HCT116 (cell line): ENCODE measurements around the gene BICD1. TPM values are rescaled to one million over a fixed set of nuclear protein-coding genes. Genes with fewer than 3 reads are reported as not detected.

ENCODE experiments used
- ATAC-seq: fragments of 200-7000 bp; cut with Tn5 transposase; 2 replicates; pipeline ENCODE4 v1.9.1; 2020; ENCODE audit warnings: mild to moderate bottlenecking, moderate library complexity
- BruUV-seq: library from RNA; stranded (reverse); fragments of 400-500 nt; replicated peaks from 2 replicates; lab custom pipeline; 2021; lab: Mats Ljungman, UMichigan
- CTCF ChIA-PET: fragments of 300-600 bp; sonication (Branson Sonifier 250); formaldehyde crosslinking; loops from one replicate; lab custom pipeline; 2021; ENCODE audit warnings: antibody characterized with exemption; lab: Charles Lee
- POLR2A ChIA-PET: fragments of 300-600, 350-600 bp; sonication (Branson Sonifier 250); formaldehyde crosslinking; loops from one replicate; lab custom pipeline; 2021; ENCODE audit warnings: antibody characterized with exemption; lab: Charles Lee
- RAD21 ChIA-PET, 2 experiments: fragments of 300-600 bp; sonication (Branson Sonifier 250); formaldehyde crosslinking; loops; one replicate each; lab custom pipeline; 2023; ENCODE audit warnings: low total read pairs in 2 of 2; ENCODE audit not compliant: uncharacterized antibody in 2 of 2, unreplicated experiment in 2 of 2, low non-redundant PET in 1 of 2; lab: Charles Lee
- DNase-seq: peaks from one replicate; pipeline ENCODE4 v3.0.0-alpha.2; 2010; ENCODE audit warnings: low read depth, low spot score
- H2AFZ ChIP-seq: fragments of 200-600 bp; shearing (Covaris generic), sonication (generic); 2 replicates; pipeline ENCODE4 v1.6.1; 2017; ENCODE audit warnings: low read depth, mixed run types, mixed read lengths, antibody characterized with exemption, low read length; ENCODE audit not compliant: poor library complexity, severe bottlenecking
- H3K27ac ChIP-seq: 2 replicates; pipeline ENCODE4 v1.5.1; 2012; ENCODE audit warnings: low read depth, low read length
- H3K27me3 ChIP-seq: fragments of 200-600 bp; sonication (generic); 2 replicates; pipeline ENCODE4 v1.6.1; 2016; ENCODE audit warnings: mixed run types, low read length, mixed read lengths; ENCODE audit not compliant: insufficient read depth
- H3K36me3 ChIP-seq, 2 experiments: fragments of 200-500 bp in 1 of 2; fragments of 200-600 bp in 1 of 2; sonication (Bioruptor generic) in 1 of 2; sonication (generic) in 1 of 2; 2 replicates each; pipeline versions ENCODE4 v1.5.1 to v1.6.1; 2014 to 2016; ENCODE audit warnings: low read length in 2 of 2, inconsistent platforms in 1 of 2, mixed read lengths in 1 of 2, mixed run types in 1 of 2; ENCODE audit not compliant: insufficient read depth in 2 of 2, control insufficient read depth in 1 of 2
- H3K4me1 ChIP-seq, 2 experiments: fragments of 200-600 bp in 1 of 2; sonication (generic) in 1 of 2; 2 replicates each; pipeline versions ENCODE4 v1.5.1 to v1.6.1; 2012 to 2017; ENCODE audit warnings: low read length in 2 of 2, inconsistent platforms in 1 of 2, mild to moderate bottlenecking in 1 of 2, mixed read lengths in 1 of 2, mixed run types in 1 of 2, moderate library complexity in 1 of 2; ENCODE audit not compliant: insufficient read depth in 2 of 2, control insufficient read depth in 1 of 2
- H3K4me2 ChIP-seq: fragments of 200-600 bp; sonication (generic); 2 replicates; pipeline ENCODE4 v1.6.1; 2017; ENCODE audit warnings: mixed run types, low read length, mixed read lengths
- H3K4me3 ChIP-seq, 2 experiments: fragments of 200-600 bp in 1 of 2; sonication (generic) in 1 of 2; replicated peaks in 1 of 2; 2 replicates each; pipeline ENCODE4 v1.5.1; 2011 to 2016; ENCODE audit warnings: low read length in 2 of 2, control low read depth in 1 of 2, low read depth in 1 of 2, mild to moderate bottlenecking in 1 of 2, mixed read lengths in 1 of 2, mixed run types in 1 of 2
- H3K79me2 ChIP-seq: fragments of 200-600 bp; sonication (generic); 2 replicates; pipeline ENCODE4 v1.6.1; 2017; ENCODE audit warnings: mild to moderate bottlenecking, mixed run types, low read length, moderate library complexity, mixed read lengths; ENCODE audit not compliant: insufficient read depth
- H3K9ac ChIP-seq: fragments of 200-600 bp; sonication (generic); 2 replicates; pipeline ENCODE4 v1.6.1; 2016; ENCODE audit warnings: low read length, mixed read lengths
- H3K9me2 ChIP-seq: fragments of 200-600 bp; sonication (generic), shearing (Covaris generic); 2 replicates; pipeline ENCODE4 v1.6.1; 2017; ENCODE audit warnings: mixed run types, mild to moderate bottlenecking, moderate library complexity; ENCODE audit not compliant: insufficient read depth
- H3K9me3 ChIP-seq, 2 experiments: fragments of 200-500 bp in 1 of 2; fragments of 200-600 bp in 1 of 2; sonication (Bioruptor generic) in 1 of 2; sonication (generic) in 1 of 2; 2 replicates each; pipeline ENCODE4 v1.6.1; 2014 to 2017; ENCODE audit warnings: low read length in 2 of 2, mixed read lengths in 2 of 2, inconsistent platforms in 1 of 2, low read depth in 1 of 2, mild to moderate bottlenecking in 1 of 2, mixed run types in 1 of 2, moderate library complexity in 1 of 2; ENCODE audit not compliant: control insufficient read depth in 1 of 2, insufficient read depth in 1 of 2
- H4K20me1 ChIP-seq: fragments of 200-600 bp; sonication (generic), shearing (Covaris generic); 2 replicates; pipeline ENCODE4 v1.6.1; 2017; ENCODE audit warnings: mixed run types, mild to moderate bottlenecking, moderate library complexity; ENCODE audit not compliant: insufficient read depth
- CBX3 ChIP-seq: IDR thresholded peaks from 2 replicates; pipeline ENCODE4 v1.6.1; 2012; ENCODE audit warnings: low read depth
- ELF1 ChIP-seq: IDR thresholded peaks from 2 replicates; pipeline ENCODE4 v1.6.1; 2012; ENCODE audit warnings: low read depth, borderline replicate concordance
- EZH2 ChIP-seq: fragments of 200-600 bp; sonication (generic); IDR thresholded peaks from 2 replicates; pipeline ENCODE4 v1.6.1; 2017; ENCODE audit warnings: antibody characterized with exemption, mixed run types
- EZH2phosphoT487 ChIP-seq: fragments of 200-600 bp; IDR thresholded peaks from 2 replicates; pipeline ENCODE4 v1.6.1; 2018; ENCODE audit warnings: antibody characterized with exemption, borderline replicate concordance
- POLR2A ChIP-seq: IDR thresholded peaks from 2 replicates; pipeline ENCODE4 v1.7.0; 2011; ENCODE audit warnings: borderline replicate concordance; ENCODE audit not compliant: insufficient read depth, insufficient read length; ENCODE audit errors: extremely low read depth
- POLR2AphosphoS5 ChIP-seq: IDR thresholded peaks from 2 replicates; pipeline ENCODE4 v1.6.1; 2011; ENCODE audit warnings: mild to moderate bottlenecking, low read depth, low read length, moderate library complexity
- RAD21 ChIP-seq: IDR thresholded peaks from 2 replicates; pipeline ENCODE4 v1.6.1; 2012; ENCODE audit warnings: low read depth, mild to moderate bottlenecking
- SIN3A ChIP-seq: IDR thresholded peaks from 2 replicates; pipeline ENCODE4 v1.6.1; 2012; ENCODE audit warnings: low read depth
- SP1 ChIP-seq: IDR thresholded peaks from 2 replicates; pipeline ENCODE4 v1.6.1; 2012; ENCODE audit warnings: low read depth
- ZFX ChIP-seq: fragments of 450-650 bp; IDR thresholded peaks from 2 replicates; pipeline ENCODE4 v1.6.1; 2017
- ZNF274 ChIP-seq: fragments of 200-500 bp; sonication (Bioruptor generic); IDR thresholded peaks from 2 replicates; pipeline ENCODE4 v1.6.1; 2014; ENCODE audit warnings: mild to moderate bottlenecking, low read depth, low read length, inconsistent platforms
- intact Hi-C: fragments of 100-400 bp; cut with micrococcal nuclease; formaldehyde crosslinking; loops from 2 replicates; pipeline ENCODE4 v1.10.0; 2022
- total RNA-seq: library from RNA; stranded (reverse); gene quantifications from one replicate; pipeline ENCODE4 v1.2.1, GENCODE V29; 2021; ENCODE audit not compliant: unreplicated experiment
- TF ChIP-seq, protein P1 (sequence below): IDR thresholded peaks from 2 replicates; pipeline ENCODE4 v1.6.1; 2012; ENCODE audit warnings: low read depth
- TF ChIP-seq, protein P2 (sequence below): IDR thresholded peaks from 2 replicates; pipeline ENCODE4 v1.6.1; 2011; ENCODE audit warnings: mild to moderate bottlenecking, low read length, moderate library complexity; ENCODE audit not compliant: insufficient replicate concordance; ENCODE audit errors: extremely low read depth
- TF ChIP-seq, protein P3 (sequence below): IDR thresholded peaks from 2 replicates; pipeline ENCODE4 v1.6.1; 2012

BICD1 gene
- total RNA-seq, 1 experiment from 2014 or later, result 32.5 TPM

DNA sequence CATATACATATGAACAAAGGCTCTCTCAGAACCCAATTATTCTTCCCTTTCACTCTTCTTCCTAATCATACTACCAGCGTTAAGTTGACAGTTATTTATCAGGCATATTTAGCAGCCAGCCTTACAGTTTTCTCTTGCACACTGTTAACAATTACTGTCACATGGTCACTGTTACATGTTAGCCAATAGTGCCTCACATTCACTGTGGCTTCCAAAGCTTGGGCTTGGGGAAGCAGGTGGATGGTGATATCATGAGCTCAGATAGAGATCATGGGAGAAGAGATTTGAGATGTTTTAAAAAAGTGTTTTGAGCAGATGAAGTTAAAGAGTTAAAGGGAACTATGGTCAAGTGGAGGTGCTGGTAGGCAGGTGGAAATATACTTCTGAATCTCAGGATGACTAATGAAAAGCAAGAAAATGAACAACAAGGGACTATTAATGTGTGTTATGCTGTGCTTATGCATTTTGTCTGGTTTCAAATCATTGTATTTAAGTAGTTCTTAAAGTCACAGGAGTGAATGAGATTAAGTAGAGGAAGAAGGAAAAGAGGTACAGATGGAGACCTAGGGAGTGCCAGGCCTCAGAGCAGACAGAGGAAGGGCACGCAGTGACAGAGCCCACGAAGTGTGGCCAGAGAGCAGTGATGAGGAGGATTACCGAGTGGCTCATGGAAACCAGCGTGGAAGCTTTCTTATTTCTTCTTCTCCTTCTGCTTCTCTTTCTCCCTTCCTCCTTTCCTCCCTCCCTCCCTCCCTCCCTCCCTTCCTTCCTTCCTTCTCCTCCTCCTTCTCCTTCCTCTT, 39.6 kb downstream of the BICD1 start:
- intact Hi-C loops, result no loop called here

More for the DNA sequence above, 39.6 kb downstream of the BICD1 start:
- BruUV-seq, result no TSS peak
- no peak overlapping the region for H3K4me3 ChIP-seq
- DNase-seq (no peak), ATAC-seq (no peak)
- no peaks in the 10 kb centered on the region for H3K27me3 ChIP-seq
- TF ChIP-seq SIN3A, result no peak
- no peak for TF ChIP-seq EZH2phosphoT487
- no peak for TF ChIP-seq ZFX
- TF ChIP-seq, protein P1, sequence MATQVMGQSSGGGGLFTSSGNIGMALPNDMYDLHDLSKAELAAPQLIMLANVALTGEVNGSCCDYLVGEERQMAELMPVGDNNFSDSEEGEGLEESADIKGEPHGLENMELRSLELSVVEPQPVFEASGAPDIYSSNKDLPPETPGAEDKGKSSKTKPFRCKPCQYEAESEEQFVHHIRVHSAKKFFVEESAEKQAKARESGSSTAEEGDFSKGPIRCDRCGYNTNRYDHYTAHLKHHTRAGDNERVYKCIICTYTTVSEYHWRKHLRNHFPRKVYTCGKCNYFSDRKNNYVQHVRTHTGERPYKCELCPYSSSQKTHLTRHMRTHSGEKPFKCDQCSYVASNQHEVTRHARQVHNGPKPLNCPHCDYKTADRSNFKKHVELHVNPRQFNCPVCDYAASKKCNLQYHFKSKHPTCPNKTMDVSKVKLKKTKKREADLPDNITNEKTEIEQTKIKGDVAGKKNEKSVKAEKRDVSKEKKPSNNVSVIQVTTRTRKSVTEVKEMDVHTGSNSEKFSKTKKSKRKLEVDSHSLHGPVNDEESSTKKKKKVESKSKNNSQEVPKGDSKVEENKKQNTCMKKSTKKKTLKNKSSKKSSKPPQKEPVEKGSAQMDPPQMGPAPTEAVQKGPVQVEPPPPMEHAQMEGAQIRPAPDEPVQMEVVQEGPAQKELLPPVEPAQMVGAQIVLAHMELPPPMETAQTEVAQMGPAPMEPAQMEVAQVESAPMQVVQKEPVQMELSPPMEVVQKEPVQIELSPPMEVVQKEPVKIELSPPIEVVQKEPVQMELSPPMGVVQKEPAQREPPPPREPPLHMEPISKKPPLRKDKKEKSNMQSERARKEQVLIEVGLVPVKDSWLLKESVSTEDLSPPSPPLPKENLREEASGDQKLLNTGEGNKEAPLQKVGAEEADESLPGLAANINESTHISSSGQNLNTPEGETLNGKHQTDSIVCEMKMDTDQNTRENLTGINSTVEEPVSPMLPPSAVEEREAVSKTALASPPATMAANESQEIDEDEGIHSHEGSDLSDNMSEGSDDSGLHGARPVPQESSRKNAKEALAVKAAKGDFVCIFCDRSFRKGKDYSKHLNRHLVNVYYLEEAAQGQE, result no peak
- no peak for TF ChIP-seq ZNF274
- TF ChIP-seq ELF1, result no peak
- no peak for TF ChIP-seq SP1
- TF ChIP-seq, protein P2, sequence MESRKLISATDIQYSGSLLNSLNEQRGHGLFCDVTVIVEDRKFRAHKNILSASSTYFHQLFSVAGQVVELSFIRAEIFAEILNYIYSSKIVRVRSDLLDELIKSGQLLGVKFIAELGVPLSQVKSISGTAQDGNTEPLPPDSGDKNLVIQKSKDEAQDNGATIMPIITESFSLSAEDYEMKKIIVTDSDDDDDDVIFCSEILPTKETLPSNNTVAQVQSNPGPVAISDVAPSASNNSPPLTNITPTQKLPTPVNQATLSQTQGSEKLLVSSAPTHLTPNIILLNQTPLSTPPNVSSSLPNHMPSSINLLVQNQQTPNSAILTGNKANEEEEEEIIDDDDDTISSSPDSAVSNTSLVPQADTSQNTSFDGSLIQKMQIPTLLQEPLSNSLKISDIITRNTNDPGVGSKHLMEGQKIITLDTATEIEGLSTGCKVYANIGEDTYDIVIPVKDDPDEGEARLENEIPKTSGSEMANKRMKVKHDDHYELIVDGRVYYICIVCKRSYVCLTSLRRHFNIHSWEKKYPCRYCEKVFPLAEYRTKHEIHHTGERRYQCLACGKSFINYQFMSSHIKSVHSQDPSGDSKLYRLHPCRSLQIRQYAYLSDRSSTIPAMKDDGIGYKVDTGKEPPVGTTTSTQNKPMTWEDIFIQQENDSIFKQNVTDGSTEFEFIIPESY, result no peak
- TF ChIP-seq POLR2A, result no peak
- TF ChIP-seq, protein P3, sequence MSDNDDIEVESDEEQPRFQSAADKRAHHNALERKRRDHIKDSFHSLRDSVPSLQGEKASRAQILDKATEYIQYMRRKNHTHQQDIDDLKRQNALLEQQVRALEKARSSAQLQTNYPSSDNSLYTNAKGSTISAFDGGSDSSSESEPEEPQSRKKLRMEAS, result no peak
- TF ChIP-seq EZH2, result no peak
- TF ChIP-seq POLR2AphosphoS5, result no peak
- TF ChIP-seq CBX3, result no peak
- TF ChIP-seq RAD21, result no peak
- no peaks in the 10 kb centered on the region for H3K36me3 ChIP-seq
- H3K4me1 ChIP-seq, result no peaks in the 10 kb centered on the region
- H3K9me3 ChIP-seq, result no peaks in the 10 kb centered on the region
- H3K79me2 ChIP-seq, result peaks cover 47% of the 10 kb centered on the region
- POLR2A ChIA-PET, result no interaction called here
- CTCF ChIA-PET, result no interaction called here
- RAD21 ChIA-PET, result no interaction called here
- peaks cover 6% of the 10 kb centered on the region; the same call in 1 of the 2 replicates for H4K20me1 ChIP-seq
- H3K9me2 ChIP-seq, result no peaks in the 10 kb centered on the region
- H3K27ac ChIP-seq, result no peak overlapping the region
- H3K4me2 ChIP-seq, result no peak overlapping the region
- H2AFZ ChIP-seq, result no peak overlapping the region
- H3K9ac ChIP-seq, result no peak overlapping the region
